Measurements from ENCODE around the gene MEGF11. TPM values are rescaled to one million over a fixed set of nuclear protein-coding genes. Genes with fewer than 3 reads are reported as not detected.

Gene MEGF11
- total RNA-seq, 1 experiment from 2014 or later: 2.3 TPM

- DNase-seq (ENCODE audit: low read depth, low spot score) (no peak), ATAC-seq (no peak)
- Histone ChIP-seq H3K4me3 (replicated peaks in 1 of 2; ENCODE audit: low read depth in 1 of 2, low read length in 2 of 2) (no peak overlapping the region), H3K4me2 (ENCODE audit: low read length) (no peak overlapping the region), H3K4me1 (ENCODE audit: control insufficient read depth in 1 of 2, insufficient read depth in 2 of 2, low read length in 2 of 2) (no peaks in the 10 kb centered on the region), H3K27me3 (ENCODE audit: insufficient read depth, low read length) (no peaks in the 10 kb centered on the region), H3K9me3 (ENCODE audit: control insufficient read depth in 1 of 2, insufficient read depth in 1 of 2, low read depth in 1 of 2, low read length in 2 of 2) (no peaks in the 10 kb centered on the region), H3K36me3 (ENCODE audit: control insufficient read depth in 1 of 2, insufficient read depth in 2 of 2, low read length in 2 of 2) (no peaks in the 10 kb centered on the region), H3K9me2 (ENCODE audit: insufficient read depth) (no peaks in the 10 kb centered on the region), H4K20me1 (ENCODE audit: insufficient read depth) (no peaks in the 10 kb centered on the region), H3K27ac (ENCODE audit: low read depth, low read length) (no peak overlapping the region), H3K9ac (ENCODE audit: low read length) (no peak overlapping the region), H2AFZ (ENCODE audit: low read depth, low read length, poor library complexity, severe bottlenecking) (no peak overlapping the region), H3K79me2 (ENCODE audit: insufficient read depth, low read length) (no peaks in the 10 kb centered on the region)
- RAD21 ChIA-PET (ENCODE audit: low non-redundant PET in 1 of 2, low total read pairs in 2 of 2, uncharacterized antibody in 2 of 2, unreplicated experiment in 2 of 2): no interaction called here
- CTCF ChIA-PET: interaction anchor here (1.3 kb wide), 1 partner anchor 7 kb away, joined by 3 read pairs; no protein-coding TSS in a partner anchor
- TF ChIP-seq ZFX (IDR thresholded peaks at IDR 0.05) (no peak), SP1 (IDR thresholded peaks at IDR 0.05; ENCODE audit: low read depth) (no peak), ATF3 (IDR thresholded peaks at IDR 0.05) (no peak), ZNF274 (IDR thresholded peaks at IDR 0.05; ENCODE audit: low read depth, low read length) (no peak), MAX (IDR thresholded peaks at IDR 0.05) (no peak), FOSL1 (IDR thresholded peaks at IDR 0.05; ENCODE audit: low read depth) (no peak), POLR2A (IDR thresholded peaks at IDR 0.05; ENCODE audit: borderline replicate concordance, extremely low read depth, insufficient read depth, insufficient read length) (no peak), POLR2AphosphoS5 (IDR thresholded peaks at IDR 0.05; ENCODE audit: low read depth, low read length) (no peak)
- POLR2A ChIA-PET: no interaction called here
- BruUV-seq (replicated peaks): no TSS peak
- intact Hi-C loops (cut with micrococcal nuclease): no loop called here
These were observed 332.7 kb downstream of the MEGF11 start for GRCh38 chr15:65920825-65921309.

- no peak overlapping the region for H3K4me3 ChIP-seq (replicated peaks in 1 of 2; ENCODE audit: low read depth in 1 of 2, low read length in 2 of 2)
These were observed 333.4 kb downstream of the MEGF11 start for GRCh38 chr15:65920121-65920520.

More at GRCh38 chr15:65920121-65920520, 333.4 kb downstream of the MEGF11 start:
- intact Hi-C loops (cut with micrococcal nuclease): no loop called here
- POLR2A ChIA-PET: no interaction called here
- no peaks in the 10 kb centered on the region for H4K20me1 ChIP-seq (ENCODE audit: insufficient read depth)
- no peaks in the 10 kb centered on the region for H3K9me3 ChIP-seq (ENCODE audit: control insufficient read depth in 1 of 2, insufficient read depth in 1 of 2, low read depth in 1 of 2, low read length in 2 of 2)
- CTCF ChIA-PET: no interaction called here
- H3K9me2 ChIP-seq (ENCODE audit: insufficient read depth): no peaks in the 10 kb centered on the region
- H3K27ac ChIP-seq (ENCODE audit: low read depth, low read length): no peak overlapping the region
- no peaks in the 10 kb centered on the region for H3K36me3 ChIP-seq (ENCODE audit: control insufficient read depth in 1 of 2, insufficient read depth in 2 of 2, low read length in 2 of 2)
- no peak overlapping the region for H2AFZ ChIP-seq (ENCODE audit: low read depth, low read length, poor library complexity, severe bottlenecking)
- no peaks in the 10 kb centered on the region for H3K79me2 ChIP-seq (ENCODE audit: insufficient read depth, low read length)
- H3K4me2 ChIP-seq (ENCODE audit: low read length): no peak overlapping the region
- RAD21 ChIA-PET (ENCODE audit: low non-redundant PET in 1 of 2, low total read pairs in 2 of 2, uncharacterized antibody in 2 of 2, unreplicated experiment in 2 of 2): no interaction called here
- no peaks in the 10 kb centered on the region for H3K4me1 ChIP-seq (ENCODE audit: control insufficient read depth in 1 of 2, insufficient read depth in 2 of 2, low read length in 2 of 2)
- H3K27me3 ChIP-seq (ENCODE audit: insufficient read depth, low read length): no peaks in the 10 kb centered on the region
- TF ChIP-seq CBX3 (IDR thresholded peaks at IDR 0.05; ENCODE audit: low read depth) (no peak), SRF (IDR thresholded peaks at IDR 0.05; ENCODE audit: low read depth) (no peak), POLR2AphosphoS5 (IDR thresholded peaks at IDR 0.05; ENCODE audit: low read depth, low read length) (no peak), TCF7L2 (IDR thresholded peaks at IDR 0.05; ENCODE audit: borderline replicate concordance, extremely low read depth, insufficient read depth, insufficient read length) (no peak)
- no peak for DNase-seq (ENCODE audit: low read depth, low spot score)
- no peak for ATAC-seq
- no TSS peak for BruUV-seq (replicated peaks)
- no peak overlapping the region for H3K9ac ChIP-seq (ENCODE audit: low read length)
